ENCODE data around the gene BTNL2. TPM values are rescaled to one million over a fixed set of nuclear protein-coding genes. Genes with fewer than 3 reads are reported as not detected.
A peak's percentile ranks its signal among the peaks of the same experiment; 100 is the strongest.

BTNL2 gene
- total and polyA plus RNA-seq, 2 of the 13 experiments (the other 11 are each of a cell fraction or from before 2014, with no cell fraction given) = not detected

DNA sequence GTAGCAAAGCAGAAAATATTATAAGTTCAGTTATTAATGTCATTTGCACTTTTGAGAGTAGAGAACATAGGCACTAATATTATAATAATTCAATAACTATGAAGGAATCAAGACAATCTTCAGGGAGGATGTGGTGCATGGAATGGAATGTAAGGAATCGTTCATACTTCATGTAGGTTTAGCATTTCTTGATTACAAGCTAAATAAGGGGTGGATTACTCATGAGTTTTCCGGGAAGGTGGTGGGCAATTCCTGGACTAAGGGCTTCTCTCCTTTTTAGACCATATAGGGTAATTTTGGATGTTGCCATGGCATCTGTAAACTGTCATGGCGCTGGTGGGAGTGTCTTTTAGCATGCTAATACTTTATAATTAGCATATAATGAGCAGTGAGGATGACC is 9.1 kb upstream of the BTNL2 start:
- 0 out of 2 replicates have a peak, but pooled peaks have one; percentile 2 for TF ChIP-seq RNF2 (conservative IDR thresholded peaks at IDR 0.05; ENCODE audit: low read depth)
- TF ChIP-seq ELF4 (CRISPR knock-in tag; IDR thresholded peaks at IDR 0.05; ENCODE audit: borderline replicate concordance) = no peak
- H3K9me3 ChIP-seq (ENCODE audit: low read length) = no peaks in the 10 kb centered on the region
- BruUV-seq (replicated peaks) = no TSS peak
- no peaks in the 10 kb centered on the region for H3K36me3 ChIP-seq (replicated peaks in 1 of 2; ENCODE audit: control insufficient read depth in 1 of 2, insufficient read depth in 2 of 2, low read length in 2 of 2)
- POLR2A ChIA-PET = no interaction called here
- no peak overlapping the region for H3K4me2 ChIP-seq (ENCODE audit: low read depth, low read length)
- no peaks in the 10 kb centered on the region for H4K20me1 ChIP-seq (ENCODE audit: insufficient read depth, low read length)
- ATAC-seq = no peak
- FAIRE-seq = no peak
- no peaks in the 10 kb centered on the region for H3K4me1 ChIP-seq (ENCODE audit: insufficient read depth, low read length)
- WGBS (ENCODE audit: low lambda C conversion rate) = 1% methylated on average over 3 of the region's 3 CpGs
- no peak overlapping the region for H2AFZ ChIP-seq (ENCODE audit: low read length)
- no peaks in the 10 kb centered on the region for H3K79me2 ChIP-seq (ENCODE audit: insufficient read depth, low read length)
- DNase-seq (ENCODE audit: low spot score) = no peak
- no peak overlapping the region for H3K27ac ChIP-seq (ENCODE audit: extremely low read length, insufficient read depth, low read length)
- CTCF ChIA-PET (ENCODE audit: low intra/inter-chr PET ratio, low total read pairs) = interaction anchor here (1.7 to 4.8 kb wide), 4 partner anchors 276 to 381 kb away, joined by 7 to 36 read pairs (median 12); no protein-coding TSS in a partner anchor
- no peak overlapping the region for H3K4me3 ChIP-seq (replicated peaks in 1 of 3; ENCODE audit: insufficient read depth in 1 of 3, low read depth in 2 of 3, low read length in 3 of 3)
- no peak overlapping the region for H3K9ac ChIP-seq (ENCODE audit: insufficient read depth, low read depth, low read length)
- in situ Hi-C loops (cut with HindIII; ENCODE audit: extremely low pct_ligation_motif_present, low pct_unique_long_range_greater_than_20kb) (loop anchor here (5.0 kb wide), 1 partner anchor 281 kb away; no protein-coding TSS in a partner anchor), intact Hi-C loops (cut with micrococcal nuclease; ENCODE audit: unreplicated experiment) (loop anchor here (5.0 kb wide), 1 partner anchor 61 kb away; no protein-coding TSS in a partner anchor)
- peaks cover 5 to 31% of the 10 kb centered on the region in 2 experiments for H3K27me3 ChIP-seq (ENCODE audit: control insufficient read depth in 1 of 2, insufficient read depth in 2 of 2, low read length in 2 of 2)

DNA sequence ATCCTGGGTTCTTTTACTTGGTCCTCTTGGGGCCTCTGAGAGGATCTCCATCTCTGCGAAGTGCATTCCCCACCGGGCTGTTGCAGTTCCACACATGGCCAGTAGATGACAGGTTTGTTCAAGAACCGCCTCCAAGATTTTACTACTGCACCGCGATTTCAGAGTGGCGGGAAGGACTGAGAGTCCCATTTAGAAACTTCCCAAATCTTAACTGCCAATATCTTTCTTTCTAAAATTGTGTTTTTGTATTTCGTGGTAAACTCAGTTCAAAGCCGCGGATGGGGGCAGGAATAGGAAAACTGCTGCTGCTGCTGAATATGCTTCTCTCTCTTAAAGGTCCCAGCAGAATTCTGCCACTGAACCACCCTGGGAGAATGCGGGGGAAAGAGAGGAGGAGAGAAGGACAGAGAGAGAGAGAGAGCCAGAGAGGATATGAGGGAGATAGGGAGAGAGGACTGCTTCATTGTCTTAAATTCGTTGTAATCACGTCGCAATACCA is 8.6 kb upstream of the BTNL2 start:
- CTCF ChIA-PET (ENCODE audit: low intra/inter-chr PET ratio, low total read pairs) = interaction anchor here (1.7 to 4.8 kb wide), 4 partner anchors 277 to 381 kb away, joined by 7 to 36 read pairs (median 12); no protein-coding TSS in a partner anchor
- WGBS (ENCODE audit: low lambda C conversion rate) = 8% methylated on average over 13 of the region's 13 CpGs
- BruUV-seq (replicated peaks) = no TSS peak
- POLR2A ChIA-PET = no interaction called here
- Histone ChIP-seq H3K9ac (ENCODE audit: insufficient read depth, low read depth, low read length) (no peak overlapping the region), H3K79me2 (ENCODE audit: insufficient read depth, low read length) (no peaks in the 10 kb centered on the region), H3K27me3 (ENCODE audit: control insufficient read depth in 1 of 2, insufficient read depth in 2 of 2, low read length in 2 of 2) (peaks cover 5 to 32% of the 10 kb centered on the region in 2 experiments; a peak in 4 of 5 replicates), H3K4me3 (replicated peaks in 1 of 3; ENCODE audit: insufficient read depth in 1 of 3, low read depth in 2 of 3, low read length in 3 of 3) (no peak overlapping the region), H2AFZ (ENCODE audit: low read length) (no peak overlapping the region), H3K4me1 (ENCODE audit: insufficient read depth, low read length) (no peaks in the 10 kb centered on the region), H3K27ac (ENCODE audit: extremely low read length, insufficient read depth, low read length) (no peak overlapping the region), H3K36me3 (replicated peaks in 1 of 2; ENCODE audit: control insufficient read depth in 1 of 2, insufficient read depth in 2 of 2, low read length in 2 of 2) (no peaks in the 10 kb centered on the region), H3K9me3 (ENCODE audit: low read length) (no peaks in the 10 kb centered on the region), H4K20me1 (ENCODE audit: insufficient read depth, low read length) (no peaks in the 10 kb centered on the region), H3K4me2 (ENCODE audit: low read depth, low read length) (no peak overlapping the region)
- ATAC-seq (peak; percentile 81), DNase-seq (ENCODE audit: low spot score) (peak; percentile 61), FAIRE-seq (peak; percentile 71)
- in situ Hi-C loops (cut with HindIII; ENCODE audit: extremely low pct_ligation_motif_present, low pct_unique_long_range_greater_than_20kb) (loop anchor here (5.0 kb wide), 1 partner anchor 282 kb away; no protein-coding TSS in a partner anchor), intact Hi-C loops (cut with micrococcal nuclease; ENCODE audit: unreplicated experiment) (loop anchor here (1.0 to 5.0 kb wide), 2 partner anchors 62 to 285 kb away; no protein-coding TSS in a partner anchor)
- TF ChIP-seq ZNF570 (CRISPR knock-in tag; IDR thresholded peaks at IDR 0.05; ENCODE audit: borderline replicate concordance) (no peak), KDM2A (CRISPR knock-in tag; IDR thresholded peaks at IDR 0.05; ENCODE audit: borderline replicate concordance, low read depth) (peak; percentile 62), HIVEP1 (CRISPR knock-in tag; IDR thresholded peaks at IDR 0.05) (no peak), NBN (conservative IDR thresholded peaks at IDR 0.05) (no peak), RARG (CRISPR knock-in tag; IDR thresholded peaks at IDR 0.05; ENCODE audit: low read depth) (no peak), MYC (CRISPR knock-in tag; IDR thresholded peaks at IDR 0.05; ENCODE audit: borderline replicate concordance) (no peak), KDM5A (IDR thresholded peaks at IDR 0.05; ENCODE audit: borderline replicate concordance, low read length) (no peak), PHB2 (IDR thresholded peaks at IDR 0.05; ENCODE audit: partially characterized antibody) (no peak), ZNF839 (CRISPR knock-in tag; IDR thresholded peaks at IDR 0.05; ENCODE audit: borderline replicate concordance) (no peak), ZNF225 (CRISPR knock-in tag; IDR thresholded peaks at IDR 0.05) (no peak), ZNF550 (CRISPR knock-in tag; IDR thresholded peaks at IDR 0.05; ENCODE audit: borderline replicate concordance) (no peak)
- TF ChIP-seq, protein P1, sequence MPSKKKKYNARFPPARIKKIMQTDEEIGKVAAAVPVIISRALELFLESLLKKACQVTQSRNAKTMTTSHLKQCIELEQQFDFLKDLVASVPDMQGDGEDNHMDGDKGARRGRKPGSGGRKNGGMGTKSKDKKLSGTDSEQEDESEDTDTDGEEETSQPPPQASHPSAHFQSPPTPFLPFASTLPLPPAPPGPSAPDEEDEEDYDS (CRISPR knock-in tag; IDR thresholded peaks at IDR 0.05) = no peak
- TF ChIP-seq, protein P2, sequence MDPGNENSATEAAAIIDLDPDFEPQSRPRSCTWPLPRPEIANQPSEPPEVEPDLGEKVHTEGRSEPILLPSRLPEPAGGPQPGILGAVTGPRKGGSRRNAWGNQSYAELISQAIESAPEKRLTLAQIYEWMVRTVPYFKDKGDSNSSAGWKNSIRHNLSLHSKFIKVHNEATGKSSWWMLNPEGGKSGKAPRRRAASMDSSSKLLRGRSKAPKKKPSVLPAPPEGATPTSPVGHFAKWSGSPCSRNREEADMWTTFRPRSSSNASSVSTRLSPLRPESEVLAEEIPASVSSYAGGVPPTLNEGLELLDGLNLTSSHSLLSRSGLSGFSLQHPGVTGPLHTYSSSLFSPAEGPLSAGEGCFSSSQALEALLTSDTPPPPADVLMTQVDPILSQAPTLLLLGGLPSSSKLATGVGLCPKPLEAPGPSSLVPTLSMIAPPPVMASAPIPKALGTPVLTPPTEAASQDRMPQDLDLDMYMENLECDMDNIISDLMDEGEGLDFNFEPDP (CRISPR knock-in tag; conservative IDR thresholded peaks at IDR 0.05) = no peak
